Hepatocyte (in vitro differentiated cells): Measurements from ENCODE around the gene DSCAML1. TPM values are rescaled to one million over a fixed set of nuclear protein-coding genes. Genes with fewer than 3 reads are reported as not detected.

ENCODE experiments used
- DNase-seq: peaks from one replicate; pipeline ENCODE4 v3.0.0-alpha.2; 2016; ENCODE audit warnings: low spot score
- H2AFZ ChIP-seq: fragments of 200-600 bp; sonication (generic); 2 replicates; pipeline ENCODE4 v1.6.0; 2016; ENCODE audit warnings: antibody characterized with exemption, mild to moderate bottlenecking
- H3K27ac ChIP-seq: fragments of 200-600 bp; sonication (generic); 2 replicates; pipeline ENCODE4 v1.5.1; 2016; ENCODE audit warnings: mild to moderate bottlenecking
- H3K27me3 ChIP-seq: fragments of 200-600 bp; sonication (generic); 2 replicates; pipeline ENCODE4 v1.6.1; 2016
- H3K36me3 ChIP-seq: fragments of 200-600 bp; sonication (generic); replicated peaks from 2 replicates; pipeline ENCODE4 v1.5.1; 2016; ENCODE audit warnings: low read depth; ENCODE audit not compliant: insufficient read depth
- H3K4me1 ChIP-seq: fragments of 200-600 bp; sonication (generic); 2 replicates; pipeline ENCODE4 v1.5.1; 2016; ENCODE audit warnings: mild to moderate bottlenecking, moderate library complexity; ENCODE audit not compliant: insufficient read depth
- H3K4me2 ChIP-seq: fragments of 200-600 bp; sonication (generic); 2 replicates; pipeline ENCODE4 v1.6.0; 2016
- H3K4me3 ChIP-seq: fragments of 200-600 bp; sonication (generic); 2 replicates; pipeline ENCODE4 v1.5.1; 2016; ENCODE audit warnings: mild to moderate bottlenecking
- H3K79me2 ChIP-seq: fragments of 200-600 bp; sonication (generic); 2 replicates; pipeline ENCODE4 v1.6.0; 2017; ENCODE audit warnings: mild to moderate bottlenecking
- H3K9me2 ChIP-seq: fragments of 200-600 bp; sonication (generic); replicated peaks from 2 replicates; pipeline ENCODE4 v1.6.0; 2017; ENCODE audit warnings: mild to moderate bottlenecking; ENCODE audit not compliant: insufficient read depth
- H3K9me3 ChIP-seq: fragments of 200-600 bp; sonication (generic); 2 replicates; pipeline ENCODE4 v1.5.1; 2016; ENCODE audit warnings: low read depth, mild to moderate bottlenecking
- H4K20me1 ChIP-seq: fragments of 200-600 bp; sonication (generic); 2 replicates; pipeline ENCODE4 v1.6.0; 2016; ENCODE audit warnings: mild to moderate bottlenecking; ENCODE audit not compliant: insufficient read depth, poor library complexity, severe bottlenecking
- CTCF ChIP-seq: fragments of 200-600 bp; sonication (generic); IDR thresholded peaks from 2 replicates; pipeline ENCODE4 v1.5.1; 2016; ENCODE audit warnings: antibody characterized with exemption, mild to moderate bottlenecking; ENCODE audit not compliant: poor library complexity
- EZH2 ChIP-seq: fragments of 200-600 bp; sonication (generic); IDR thresholded peaks from 2 replicates; pipeline ENCODE4 v1.6.1; 2016; ENCODE audit warnings: antibody characterized with exemption, mild to moderate bottlenecking, borderline replicate concordance
- EZH2phosphoT487 ChIP-seq: fragments of 200-600 bp; sonication (generic); IDR thresholded peaks from one replicate; pipeline ENCODE4 v1.6.1; 2018; ENCODE audit warnings: antibody characterized with exemption, mild to moderate bottlenecking, low read depth, moderate library complexity; ENCODE audit not compliant: unreplicated experiment, severe bottlenecking
- WGBS: methylation state at CpG from one replicate; pipeline ENCODE4 v1.1.6; 2016; ENCODE audit warnings: low lambda C conversion rate; ENCODE audit errors: missing lambda C conversion rate; 5-methylcytosine and 5-hydroxymethylcytosine counted together
- polyA plus RNA-seq: library from polyadenylated mRNA; unstranded; fragments of >200 nt; fragmentation: Nextera tagmentation; extraction: Ambion mirVana; gene quantifications from 2 replicates; pipeline ENCODE4 v1.2.1, GENCODE V29; 2016
- total RNA-seq: library from RNA; depleted of rRNA; stranded (reverse); fragments of >200 nt; gene quantifications from 2 replicates; pipeline ENCODE4 v1.2.3, GENCODE V29; 2014

DSCAML1 gene
- total and polyA plus RNA-seq, 2 experiments from 2014 or later = 0.46 to 2.6 TPM

- no peaks in the 10 kb centered on the region for H3K9me3 ChIP-seq
- H2AFZ ChIP-seq = no peak overlapping the region
- H3K4me3 ChIP-seq = no peak overlapping the region
- 96% methylated on average over 16 of the region's 16 CpGs for WGBS
- H3K79me2 ChIP-seq = no peaks in the 10 kb centered on the region
- H3K4me2 ChIP-seq = no peak overlapping the region
- peaks cover 6% of the 10 kb centered on the region for H3K4me1 ChIP-seq
- DNase-seq = no peak
- TF ChIP-seq CTCF (no peak), EZH2phosphoT487 (no peak), EZH2 (no peak)
- H3K36me3 ChIP-seq = no peaks in the 10 kb centered on the region
- H3K9me2 ChIP-seq = no peaks in the 10 kb centered on the region
- no peaks in the 10 kb centered on the region for H4K20me1 ChIP-seq
- no peak overlapping the region for H3K27ac ChIP-seq
- peaks cover 9% of the 10 kb centered on the region for H3K27me3 ChIP-seq
Observed at GRCh38 chr11:117442049-117442868, 354.8 kb downstream of the DSCAML1 start.

- peaks cover 6% of the 10 kb centered on the region for H3K4me1 ChIP-seq
- H3K79me2 ChIP-seq = no peaks in the 10 kb centered on the region
- H3K27ac ChIP-seq = no peak overlapping the region
- 91% methylated on average over 14 of the region's 14 CpGs for whole genome bisulfite sequencing
- no peak overlapping the region for H3K4me2 ChIP-seq
- peaks cover 10% of the 10 kb centered on the region for H3K27me3 ChIP-seq
- H3K9me3 ChIP-seq = no peaks in the 10 kb centered on the region
- H3K36me3 ChIP-seq = no peaks in the 10 kb centered on the region
- no peak overlapping the region for H3K4me3 ChIP-seq
- H4K20me1 ChIP-seq = no peaks in the 10 kb centered on the region
- no peak for DNase-seq
- no peak overlapping the region for H2AFZ ChIP-seq
- TF ChIP-seq CTCF (no peak), EZH2 (no peak), EZH2phosphoT487 (no peak)
- no peaks in the 10 kb centered on the region for H3K9me2 ChIP-seq
Observed at GRCh38 chr11:117441146-117441975, 355.7 kb downstream of the DSCAML1 start.

GRCh38 chr11:117440258-117440657 is 356.8 kb downstream of the DSCAML1 start:
- DNase-seq = no peak
- 87% methylated on average over 8 of the region's 8 CpGs for WGBS

More at GRCh38 chr11:117440258-117440657, 356.8 kb downstream of the DSCAML1 start:
- Histone ChIP-seq H3K27me3 (peaks cover 15% of the 10 kb centered on the region), H3K36me3 (no peaks in the 10 kb centered on the region), H3K4me1 (peaks cover 6% of the 10 kb centered on the region), H4K20me1 (no peaks in the 10 kb centered on the region), H3K4me3 (no peak overlapping the region), H3K79me2 (no peaks in the 10 kb centered on the region), H2AFZ (no peak overlapping the region), H3K4me2 (no peak overlapping the region), H3K9me2 (no peaks in the 10 kb centered on the region), H3K9me3 (no peaks in the 10 kb centered on the region), H3K27ac (no peak overlapping the region)
- no peak for TF ChIP-seq CTCF
- TF ChIP-seq EZH2 = no peak
- no peak for TF ChIP-seq EZH2phosphoT487
